IgD-negative memory B cell (primary cell): ENCODE data around the gene PHACTR3. TPM values are rescaled to one million over a fixed set of nuclear protein-coding genes. Genes with fewer than 3 reads are reported as not detected.
A peak's percentile ranks its signal among the peaks of the same experiment; 100 is the strongest.

Source experiments
- H3K27ac Mint-ChIP-seq, 3 donors: one replicate each; pipeline ENCODE4 v1.8.0; 2020 to 2022; ENCODE audit warnings: mild to moderate bottlenecking in 3 of 3, mixed read lengths in 3 of 3, moderate library complexity in 1 of 3
- H3K27me3 Mint-ChIP-seq: one replicate; pipeline ENCODE4 v1.8.0; 2021; ENCODE audit warnings: mixed read lengths
- H3K36me3 Mint-ChIP-seq: one replicate; pipeline ENCODE4 v1.8.0; 2020; ENCODE audit warnings: mild to moderate bottlenecking, mixed read lengths
- H3K4me1 Mint-ChIP-seq, 3 donors: one replicate each; pipeline ENCODE4 v1.8.0; 2020 to 2022; ENCODE audit warnings: mixed read lengths in 3 of 3, mild to moderate bottlenecking in 1 of 3
- H3K4me3 Mint-ChIP-seq, 4 donors: one replicate each; pipeline ENCODE4 v1.8.0; 2020 to 2022; ENCODE audit warnings: mild to moderate bottlenecking in 4 of 4, mixed read lengths in 4 of 4, moderate library complexity in 3 of 4
- H3K9me3 Mint-ChIP-seq, 3 donors: one replicate each; pipeline ENCODE4 v1.8.0; 2020 to 2021; ENCODE audit warnings: mixed read lengths in 3 of 3, mild to moderate bottlenecking in 1 of 3
- polyA plus RNA-seq: library from polyadenylated mRNA; unstranded; fragments of 300-500 nt; fragmentation: Illumina TruSeq; gene quantifications from one replicate; pipeline ENCODE4 v1.2.3, GENCODE V29; 2021

Gene PHACTR3
- polyA plus RNA-seq, 1 donor from 2014 or later = not detected

DNA sequence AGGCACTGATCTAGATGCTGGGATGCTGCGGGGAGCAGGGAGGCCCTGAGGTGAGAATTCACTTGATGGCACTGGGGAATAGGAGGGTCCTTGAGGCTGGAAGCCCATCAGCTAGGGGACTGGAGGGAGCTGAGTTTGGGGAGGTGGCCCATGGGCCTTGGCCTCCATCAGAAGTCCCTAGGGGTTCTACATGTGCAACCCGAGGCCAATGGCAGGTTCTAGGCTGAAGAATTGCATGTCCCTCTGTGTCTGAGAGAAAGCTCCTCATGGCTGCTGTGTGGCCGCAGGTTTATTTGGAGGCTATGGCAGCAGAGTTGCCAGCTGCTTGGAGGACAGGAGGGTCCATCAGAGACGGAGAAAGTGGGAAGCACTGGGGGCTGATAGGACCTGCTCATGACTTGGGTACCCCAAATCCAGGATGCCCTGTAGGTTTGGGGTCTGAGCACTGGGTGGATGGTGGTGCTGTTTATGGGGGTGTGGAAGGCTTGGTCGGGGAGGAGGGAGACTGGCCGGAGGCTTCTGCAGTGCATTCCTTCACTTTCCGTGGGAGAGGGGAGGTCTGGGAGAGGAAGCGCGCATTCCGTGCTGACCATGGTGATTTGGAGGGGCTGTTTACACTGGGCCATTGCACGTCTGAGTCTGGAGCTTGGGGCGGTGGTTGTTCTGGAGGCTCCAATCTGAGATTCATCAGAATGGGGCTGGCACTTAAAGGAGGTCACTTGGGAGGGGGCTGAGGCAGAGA, 24.8 kb upstream of the PHACTR3 start:
- Mint-ChIP-seq H3K9me3 (no peaks in the 10 kb centered on the region), H3K4me1 (no peaks in the 10 kb centered on the region), H3K27me3 (peaks cover 28% of the 10 kb centered on the region), H3K36me3 (no peaks in the 10 kb centered on the region), H3K27ac (no peak overlapping the region), H3K4me3 (peak overlapping the region in 1 of 4 donors; percentile 21)

DNA sequence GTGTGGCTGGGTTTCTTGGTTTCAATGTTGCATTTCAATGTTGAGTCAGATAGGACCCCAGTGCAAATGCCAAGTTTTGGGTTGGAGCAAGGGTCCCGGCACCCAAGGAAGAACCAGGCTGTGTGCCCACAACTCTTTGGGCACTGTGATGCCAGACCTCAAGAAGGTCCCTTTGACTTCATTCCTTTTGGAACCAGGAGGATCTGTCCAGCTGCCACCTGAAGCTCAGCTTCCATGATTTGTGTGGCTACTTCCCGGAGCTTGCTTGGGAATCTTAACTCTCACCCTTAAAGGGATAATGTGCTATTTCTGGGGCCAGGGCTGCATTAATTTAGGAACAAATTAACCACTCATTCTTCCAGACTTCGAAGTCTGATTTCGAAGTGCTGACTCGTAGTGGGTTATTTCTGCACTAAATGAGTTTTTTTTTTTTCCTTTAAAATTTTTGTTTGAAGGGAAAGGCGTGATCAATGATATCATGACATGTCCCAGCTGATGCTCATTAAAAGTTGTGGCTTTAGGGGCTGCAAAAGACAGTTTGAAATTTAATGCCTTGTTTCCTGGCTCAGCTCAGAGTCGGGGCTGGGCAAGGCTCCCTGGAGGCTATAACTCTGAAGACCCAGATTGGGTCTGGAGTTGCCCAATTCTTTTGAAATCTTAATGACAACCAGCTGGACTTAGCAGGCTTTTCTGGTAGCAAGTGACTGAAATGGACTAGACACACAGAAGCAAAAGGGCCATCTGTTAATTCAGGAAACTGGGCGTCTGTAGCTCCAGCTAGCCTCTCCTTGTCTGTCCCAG, 24.0 kb upstream of the PHACTR3 start:
- Mint-ChIP-seq H3K36me3 (no peaks in the 10 kb centered on the region), H3K9me3 (no peaks in the 10 kb centered on the region), H3K4me3 (no peak overlapping the region), H3K27ac (no peak overlapping the region), H3K27me3 (peaks cover 23% of the 10 kb centered on the region), H3K4me1 (no peaks in the 10 kb centered on the region)

DNA sequence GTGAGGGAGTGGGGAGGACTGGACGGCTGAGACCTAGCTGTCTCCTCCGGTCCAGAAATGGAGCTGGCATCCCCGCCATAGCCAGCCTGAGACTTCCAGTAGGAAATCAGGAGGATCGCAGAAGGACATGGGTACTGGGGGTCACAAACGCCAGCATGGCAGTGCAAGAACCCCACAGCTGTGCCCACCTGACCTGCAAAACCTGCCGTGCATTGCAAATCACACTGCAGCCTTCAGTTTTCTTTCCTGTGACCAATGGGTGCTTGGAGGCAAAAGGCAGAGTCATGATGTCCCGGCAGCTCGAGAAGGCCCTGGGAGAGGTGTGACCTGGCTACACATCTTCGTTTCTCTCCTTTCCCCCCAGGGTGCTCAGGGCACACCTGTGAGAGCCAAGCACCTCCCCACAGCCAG, 23.3 kb upstream of the PHACTR3 start:
- Mint-ChIP-seq H3K36me3 (no peaks in the 10 kb centered on the region), H3K27me3 (peaks cover 19% of the 10 kb centered on the region), H3K9me3 (no peaks in the 10 kb centered on the region), H3K4me3 (no peak overlapping the region), H3K27ac (no peak overlapping the region), H3K4me1 (no peaks in the 10 kb centered on the region)

DNA sequence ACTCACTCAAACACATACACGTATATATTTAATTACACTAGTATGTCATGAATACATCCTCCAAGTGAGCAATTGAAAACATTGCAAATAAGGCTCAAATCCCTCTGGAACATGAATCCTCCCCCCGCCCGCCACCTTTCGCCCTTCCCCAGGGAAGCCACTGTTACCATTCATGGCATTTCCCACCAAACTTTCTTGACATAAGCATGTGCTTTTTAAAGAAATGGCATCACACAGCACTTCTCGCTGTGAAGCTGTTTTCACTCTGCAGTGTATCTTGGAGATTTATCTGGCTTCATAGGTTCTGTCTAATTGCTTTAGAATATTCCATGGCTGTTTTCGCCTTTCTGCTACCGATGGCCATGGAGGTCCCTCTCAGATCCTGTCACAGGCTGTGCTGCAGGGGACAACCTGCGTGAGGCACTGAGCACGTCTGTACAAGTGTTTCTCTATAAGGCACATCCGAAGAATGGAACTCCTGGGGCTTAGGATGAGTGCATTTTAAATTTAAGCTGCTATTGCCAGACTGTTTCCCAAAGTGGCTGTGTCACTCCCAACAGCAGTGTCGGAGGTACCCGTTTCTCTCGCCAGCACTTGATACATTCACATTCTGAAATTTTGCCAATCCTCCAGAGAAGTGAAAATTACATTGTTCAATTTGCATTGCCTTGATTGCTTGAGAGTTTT, 22.2 kb upstream of the PHACTR3 start:
- H3K4me3 Mint-ChIP-seq = no peak overlapping the region
- H3K27ac Mint-ChIP-seq = no peak overlapping the region
- H3K9me3 Mint-ChIP-seq = no peaks in the 10 kb centered on the region
- H3K4me1 Mint-ChIP-seq = no peaks in the 10 kb centered on the region
- peaks cover 11% of the 10 kb centered on the region for H3K27me3 Mint-ChIP-seq
- H3K36me3 Mint-ChIP-seq = no peaks in the 10 kb centered on the region

DNA sequence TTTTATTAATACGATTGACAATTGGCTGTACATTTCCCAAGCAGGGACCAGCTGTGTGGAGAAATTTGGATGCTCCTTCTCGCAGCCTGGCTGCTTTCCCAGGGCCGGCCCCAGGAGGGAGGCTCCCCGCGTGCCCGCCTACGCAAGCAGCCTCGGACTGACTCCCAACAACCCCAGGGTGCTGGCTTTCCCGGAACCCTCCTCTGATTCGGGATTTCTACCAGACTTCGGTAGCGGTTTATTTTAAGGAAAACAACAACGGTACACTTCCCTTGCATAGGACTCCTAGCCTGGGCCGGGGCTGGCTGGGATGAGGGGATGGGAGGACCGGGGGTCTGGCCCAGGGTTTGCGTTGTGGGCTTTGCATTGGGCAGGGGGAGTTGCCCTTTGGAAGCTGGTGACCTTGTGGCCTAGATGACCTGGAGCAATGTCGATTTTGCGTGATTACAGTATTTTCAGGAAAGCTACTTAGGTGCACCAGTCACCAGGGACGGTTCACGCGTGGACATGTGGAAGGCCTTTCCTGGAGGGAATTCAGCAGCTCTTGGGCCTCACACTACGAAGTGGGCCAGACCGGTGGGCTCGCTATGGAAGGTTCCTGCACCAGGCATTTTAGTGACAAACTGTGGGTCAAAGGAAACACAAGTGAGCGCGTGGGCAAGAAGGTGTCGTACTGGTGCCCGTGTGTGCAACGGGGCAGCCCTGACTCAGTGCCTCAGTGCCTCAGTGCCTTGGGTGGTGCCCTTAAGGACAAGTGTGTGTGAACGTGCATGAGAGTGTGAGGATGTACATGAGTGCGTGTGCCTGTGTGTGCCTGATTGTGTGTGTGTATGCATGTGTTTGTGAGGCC, 20.7 kb upstream of the PHACTR3 start:
- no peak overlapping the region for H3K4me3 Mint-ChIP-seq
- H3K4me1 Mint-ChIP-seq = no peaks in the 10 kb centered on the region
- no peaks in the 10 kb centered on the region for H3K36me3 Mint-ChIP-seq
- peaks cover 1% of the 10 kb centered on the region for H3K27me3 Mint-ChIP-seq
- H3K9me3 Mint-ChIP-seq = no peaks in the 10 kb centered on the region
- H3K27ac Mint-ChIP-seq = no peak overlapping the region

DNA sequence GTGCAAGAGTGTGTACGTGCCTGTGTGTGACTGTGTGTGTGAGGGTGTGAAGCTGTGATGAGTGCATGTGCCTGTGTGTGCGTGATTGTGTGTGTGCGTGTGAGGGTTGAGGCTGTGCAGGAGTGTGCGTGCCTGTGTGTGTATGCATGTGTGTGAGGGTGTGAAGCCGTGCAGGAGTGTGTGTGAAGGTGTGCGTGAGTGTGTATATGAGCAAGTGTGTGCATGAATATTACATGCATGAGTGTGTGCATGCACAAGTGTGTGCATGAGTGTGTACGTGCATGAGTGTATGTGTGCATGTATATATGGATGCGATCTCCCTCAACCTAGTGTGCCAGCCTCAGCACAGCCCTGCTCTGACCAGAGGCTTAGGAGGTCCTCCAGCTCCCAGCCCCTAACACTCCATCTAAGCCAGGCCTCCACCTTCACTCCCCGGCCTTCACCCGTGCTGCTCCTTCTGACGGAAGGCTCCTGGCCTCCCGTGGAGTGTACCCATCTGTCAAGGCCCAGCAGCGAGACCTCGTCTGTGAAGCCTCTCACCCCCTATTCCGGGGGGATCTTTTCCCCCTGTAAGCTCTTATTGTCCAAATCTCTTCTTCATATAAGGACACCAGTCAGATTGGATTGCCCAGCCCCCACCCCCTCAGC, 19.9 kb upstream of the PHACTR3 start:
- Mint-ChIP-seq H3K4me1 (no peaks in the 10 kb centered on the region), H3K4me3 (no peak overlapping the region), H3K27me3 (no peaks in the 10 kb centered on the region), H3K9me3 (peaks cover 0 to under 1% (median 0%) of the 10 kb centered on the region in 3 donors), H3K27ac (no peak overlapping the region), H3K36me3 (no peaks in the 10 kb centered on the region)

DNA sequence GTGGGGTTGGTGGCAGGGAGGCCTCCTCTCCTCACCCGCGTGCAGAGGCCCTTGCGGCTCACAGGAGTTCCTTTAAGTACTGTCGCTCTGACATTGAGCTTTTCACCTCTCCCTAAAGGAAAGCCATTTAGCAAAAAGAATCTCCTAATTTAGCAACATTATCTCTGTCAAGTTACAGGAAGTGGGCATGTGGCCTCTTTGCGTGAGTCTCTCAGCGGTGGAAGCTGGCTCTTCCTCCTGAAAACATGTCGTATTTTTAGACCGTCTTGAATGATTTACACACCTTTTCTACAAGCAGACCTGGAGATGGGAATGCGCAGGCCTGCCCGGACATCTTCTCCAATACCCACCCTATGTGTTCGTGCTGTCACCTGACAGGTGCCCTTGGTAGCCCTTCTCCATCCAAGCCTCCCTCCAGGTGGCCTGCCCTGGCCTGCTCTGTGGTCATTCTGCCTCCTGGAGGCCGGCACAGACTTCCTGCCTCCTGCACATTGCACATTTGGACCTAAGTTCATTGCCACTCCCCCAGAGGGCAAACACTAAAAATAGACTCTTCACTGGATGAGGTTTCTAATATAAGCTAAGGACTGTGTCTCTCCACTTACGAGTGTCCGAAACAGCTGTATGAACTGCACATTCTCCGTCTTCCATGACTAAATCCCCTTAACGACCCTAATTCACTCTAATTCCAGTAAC, 18.5 kb upstream of the PHACTR3 start:
- peak overlapping the region in 1 of 4 donors; percentile 50 for H3K4me3 Mint-ChIP-seq
- peaks cover 0 to 7% (median 7%) of the 10 kb centered on the region in 3 donors for H3K9me3 Mint-ChIP-seq
- H3K27me3 Mint-ChIP-seq = no peaks in the 10 kb centered on the region
- no peaks in the 10 kb centered on the region for H3K4me1 Mint-ChIP-seq
- no peaks in the 10 kb centered on the region for H3K36me3 Mint-ChIP-seq
- no peak overlapping the region for H3K27ac Mint-ChIP-seq

DNA sequence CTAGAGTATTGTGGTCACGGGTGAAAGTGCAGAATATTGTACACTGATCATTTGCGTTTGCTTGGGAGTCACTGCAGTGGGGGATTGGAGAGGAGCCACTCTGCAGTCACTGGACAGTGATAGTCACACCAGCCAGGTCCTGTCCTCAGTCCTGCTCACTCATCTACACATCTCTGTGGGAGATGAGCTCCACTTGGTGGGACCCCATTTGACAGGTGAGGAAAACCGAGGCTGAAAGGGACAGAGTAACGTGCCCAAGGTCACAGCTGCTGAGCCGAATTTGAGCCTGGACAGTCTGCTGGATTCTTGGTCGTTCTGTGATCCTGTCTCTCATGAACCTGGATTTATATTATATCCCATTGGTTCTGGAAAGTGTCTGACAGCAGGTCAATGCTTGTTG, 17.7 kb upstream of the PHACTR3 start:
- Mint-ChIP-seq H3K4me3 (no peak overlapping the region), H3K9me3 (peaks cover 0 to 7% (median 7%) of the 10 kb centered on the region in 3 donors), H3K4me1 (no peaks in the 10 kb centered on the region), H3K27me3 (no peaks in the 10 kb centered on the region), H3K36me3 (no peaks in the 10 kb centered on the region), H3K27ac (no peak overlapping the region)

DNA sequence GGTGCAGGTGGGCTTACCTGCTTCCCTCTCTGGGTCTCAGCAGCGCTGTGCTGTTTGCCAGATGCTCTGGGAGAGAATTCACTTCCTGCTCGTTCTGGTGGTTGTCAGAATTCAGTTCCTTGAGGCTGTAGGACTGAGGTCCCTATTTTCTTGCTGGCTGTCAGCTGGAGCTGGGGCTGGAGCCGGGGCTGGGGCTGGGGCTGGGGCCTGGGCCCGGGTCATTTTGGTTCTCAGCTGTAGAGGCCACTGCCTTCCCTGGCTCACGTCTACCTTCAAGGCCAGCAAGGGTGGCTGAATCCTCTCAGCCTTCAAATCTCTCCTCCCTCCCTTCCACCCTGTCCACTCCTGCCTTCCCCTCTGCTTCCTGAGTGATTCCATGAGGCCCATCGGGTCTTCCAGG, 16.8 kb upstream of the PHACTR3 start:
- peak overlapping the region in 1 of 4 donors; percentile 73 for H3K4me3 Mint-ChIP-seq
- H3K27me3 Mint-ChIP-seq = no peaks in the 10 kb centered on the region
- H3K4me1 Mint-ChIP-seq = no peaks in the 10 kb centered on the region
- H3K9me3 Mint-ChIP-seq = peaks cover 0 to 9% (median 7%) of the 10 kb centered on the region in 3 donors
- H3K36me3 Mint-ChIP-seq = no peaks in the 10 kb centered on the region
- no peak overlapping the region for H3K27ac Mint-ChIP-seq

DNA sequence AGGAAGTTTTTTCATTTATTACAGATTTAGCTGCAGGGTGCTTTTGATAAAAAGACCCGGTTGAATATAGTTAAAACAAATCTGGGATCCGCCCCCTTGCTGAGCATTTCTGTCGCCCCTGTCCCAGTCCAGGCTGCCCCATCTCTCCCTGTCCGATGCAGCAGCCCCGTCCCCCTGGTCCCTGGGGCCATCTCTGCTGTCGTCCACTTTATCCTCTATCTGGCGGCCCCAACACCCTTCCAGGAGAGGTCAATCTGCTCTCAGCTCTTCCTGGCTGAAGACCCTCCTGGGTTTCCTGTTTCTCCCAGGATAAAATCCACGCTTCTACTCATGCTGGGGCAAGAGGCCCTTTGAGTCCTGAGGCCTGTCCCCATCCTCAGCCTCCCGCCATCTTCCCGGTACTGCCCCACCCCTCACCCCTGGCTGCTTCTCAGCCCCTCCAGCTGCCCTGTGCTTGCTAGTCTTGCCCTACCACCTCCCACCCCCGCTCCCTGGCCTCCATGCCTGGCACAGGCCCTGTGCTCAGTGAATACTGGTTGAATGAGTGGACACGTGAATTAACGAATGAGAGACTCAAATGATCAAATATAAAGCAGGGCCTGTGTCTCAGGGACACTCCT, 16.0 kb upstream of the PHACTR3 start:
- H3K27me3 Mint-ChIP-seq = no peaks in the 10 kb centered on the region
- H3K27ac Mint-ChIP-seq = no peak overlapping the region
- no peaks in the 10 kb centered on the region for H3K4me1 Mint-ChIP-seq
- no peak overlapping the region for H3K4me3 Mint-ChIP-seq
- H3K36me3 Mint-ChIP-seq = no peaks in the 10 kb centered on the region
- H3K9me3 Mint-ChIP-seq = peaks cover 0 to 11% (median 7%) of the 10 kb centered on the region in 3 donors

DNA sequence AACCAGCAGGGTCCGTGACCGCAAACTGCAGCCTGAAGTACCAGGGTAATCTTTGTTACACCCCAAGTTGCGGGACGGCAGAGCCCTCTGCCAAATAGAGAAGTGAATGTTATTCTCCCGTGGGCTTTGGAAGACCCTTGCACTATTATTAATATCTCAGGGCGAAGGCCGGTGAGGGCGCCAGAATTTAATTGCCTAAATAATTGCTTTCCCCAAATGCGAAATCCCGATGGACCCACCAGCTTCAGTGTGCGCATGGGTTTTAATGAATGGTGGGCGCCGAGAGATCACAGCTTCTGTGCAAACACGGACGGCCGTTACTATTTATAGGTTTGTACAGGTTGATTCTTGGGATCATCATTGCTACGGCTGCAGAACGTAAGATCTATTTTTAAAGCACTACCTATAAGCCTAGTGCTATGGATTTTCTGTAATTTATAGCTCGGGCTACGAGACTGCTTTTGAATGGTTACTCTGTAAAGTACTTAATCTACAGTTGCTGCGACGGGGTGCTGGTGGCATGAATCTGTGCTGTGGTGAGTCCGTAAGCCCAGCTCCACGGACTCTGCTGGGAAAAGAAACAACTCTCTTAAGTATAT, 15.2 kb upstream of the PHACTR3 start:
- no peak overlapping the region for H3K4me3 Mint-ChIP-seq
- H3K36me3 Mint-ChIP-seq = no peaks in the 10 kb centered on the region
- H3K27ac Mint-ChIP-seq = no peak overlapping the region
- H3K9me3 Mint-ChIP-seq = peaks cover 0 to 11% (median 7%) of the 10 kb centered on the region in 3 donors
- no peaks in the 10 kb centered on the region for H3K4me1 Mint-ChIP-seq
- peaks cover 1% of the 10 kb centered on the region for H3K27me3 Mint-ChIP-seq

DNA sequence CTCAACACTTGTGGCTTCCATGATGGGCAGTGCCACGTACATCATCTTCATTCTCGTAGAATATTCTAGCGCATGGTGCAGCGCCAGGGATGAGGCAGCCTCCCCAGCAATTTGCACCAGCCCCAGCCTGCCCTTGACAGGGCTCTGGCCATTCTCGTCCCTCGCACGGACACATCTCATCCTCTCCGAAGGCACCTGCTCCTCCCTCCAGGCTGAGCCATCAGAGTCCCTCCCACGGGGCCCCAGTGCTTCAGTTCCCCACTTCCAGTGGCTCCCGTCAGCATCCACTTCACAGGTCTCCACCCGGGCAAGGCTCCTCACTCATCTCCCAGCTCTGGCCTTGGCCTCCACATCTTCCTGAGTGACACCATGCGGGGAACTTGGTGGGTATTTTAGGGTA, 13.3 kb upstream of the PHACTR3 start:
- Mint-ChIP-seq H3K27ac (no peak overlapping the region), H3K9me3 (peaks cover 0 to 11% (median 7%) of the 10 kb centered on the region in 3 donors), H3K27me3 (peaks cover 3% of the 10 kb centered on the region), H3K36me3 (no peaks in the 10 kb centered on the region), H3K4me3 (peak overlapping the region in 1 of 4 donors; percentile 39), H3K4me1 (no peaks in the 10 kb centered on the region)

DNA sequence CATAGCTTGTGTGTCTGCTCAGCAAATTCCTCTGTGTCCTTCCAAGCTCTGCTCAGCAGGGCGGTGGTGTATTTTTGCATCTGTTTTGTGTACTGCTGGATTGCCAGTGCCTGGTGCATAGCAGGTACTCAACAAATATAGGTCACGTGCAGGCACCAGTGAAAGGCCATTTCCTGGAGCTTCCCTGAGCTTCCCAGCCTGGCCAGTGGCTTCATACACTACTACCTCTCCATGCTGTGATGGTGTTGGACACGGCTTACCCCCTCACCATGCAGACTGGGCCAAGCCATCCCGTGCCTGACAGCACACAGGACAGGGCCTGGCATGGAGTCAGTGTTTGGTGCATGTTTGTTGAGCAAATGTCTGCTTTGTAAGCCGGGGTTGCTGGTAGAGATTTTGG, 7.7 kb upstream of the PHACTR3 start:
- Mint-ChIP-seq H3K36me3 (no peaks in the 10 kb centered on the region), H3K4me3 (no peak overlapping the region), H3K4me1 (peaks cover 0 to 2% (median 0%) of the 10 kb centered on the region in 3 donors), H3K27ac (no peak overlapping the region), H3K9me3 (peaks cover 0 to 4% (median 0%) of the 10 kb centered on the region in 3 donors), H3K27me3 (peaks cover 16% of the 10 kb centered on the region)
